Right renal pelvis (tissue), 4 donors: Measurements from ENCODE around the gene TARBP1. TPM values are rescaled to one million over a fixed set of nuclear protein-coding genes. Genes with fewer than 3 reads are reported as not detected.
"Not testable (repeated sequence)": the region's sequence is repeated elsewhere in the genome, so short reads cannot be mapped to it uniquely, and the experiment has no call there.

Source experiments
- DNase-seq, 4 donors: peaks; one replicate each; pipeline ENCODE4 v3.0.0-alpha.2; 2013; ENCODE audit warnings: low read depth in 4 of 4, low spot score in 3 of 4, missing footprints in 1 of 4
- polyA plus RNA-seq, 4 donors: library from polyadenylated mRNA; unstranded; fragments of 120-200 nt; gene quantifications; one replicate each; pipeline ENCODE4 v1.2.1, GENCODE V29; 2013; ENCODE audit not compliant: insufficient read length in 4 of 4

Gene TARBP1
- polyA plus RNA-seq, 4 donors = 44.3 to 64.1 (median 50.4) TPM

- no peak for DNase-seq
Observed at GRCh38 chr1:234504969-234505768, 26.2 kb upstream of the TARBP1 start.

GRCh38 chr1:234504251-234504650 is 25.3 kb upstream of the TARBP1 start:
- DNase-seq = not testable (repeated sequence)

- no peak for DNase-seq
Observed at GRCh38 chr1:234503193-234504050, 24.4 kb upstream of the TARBP1 start.

DNA sequence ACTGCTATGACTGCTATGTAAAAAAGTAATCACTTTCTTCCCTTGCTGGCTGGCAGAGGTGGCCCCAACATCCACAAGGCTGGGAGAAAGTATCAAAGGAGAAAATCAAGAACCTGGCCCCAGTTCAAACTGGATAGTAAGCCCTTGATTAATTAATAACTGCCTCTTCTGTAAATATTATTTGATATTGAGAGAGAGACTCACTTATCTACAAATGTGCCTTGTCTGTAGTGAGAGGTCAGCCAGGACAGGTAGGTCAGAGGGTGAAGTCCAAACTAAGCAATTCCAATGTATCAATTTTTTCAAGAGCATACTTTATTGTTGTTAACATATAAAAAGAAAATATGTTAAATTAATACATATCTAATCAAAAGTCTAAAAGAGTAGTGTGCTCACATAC is 23.8 kb upstream of the TARBP1 start:
- DNase-seq = no peak

- DNase-seq = no peak
Observed at GRCh38 chr1:234500269-234500668, 21.3 kb upstream of the TARBP1 start.

GRCh38 chr1:234499943-234500245 is 20.9 kb upstream of the TARBP1 start:
- no peak for DNase-seq

DNA sequence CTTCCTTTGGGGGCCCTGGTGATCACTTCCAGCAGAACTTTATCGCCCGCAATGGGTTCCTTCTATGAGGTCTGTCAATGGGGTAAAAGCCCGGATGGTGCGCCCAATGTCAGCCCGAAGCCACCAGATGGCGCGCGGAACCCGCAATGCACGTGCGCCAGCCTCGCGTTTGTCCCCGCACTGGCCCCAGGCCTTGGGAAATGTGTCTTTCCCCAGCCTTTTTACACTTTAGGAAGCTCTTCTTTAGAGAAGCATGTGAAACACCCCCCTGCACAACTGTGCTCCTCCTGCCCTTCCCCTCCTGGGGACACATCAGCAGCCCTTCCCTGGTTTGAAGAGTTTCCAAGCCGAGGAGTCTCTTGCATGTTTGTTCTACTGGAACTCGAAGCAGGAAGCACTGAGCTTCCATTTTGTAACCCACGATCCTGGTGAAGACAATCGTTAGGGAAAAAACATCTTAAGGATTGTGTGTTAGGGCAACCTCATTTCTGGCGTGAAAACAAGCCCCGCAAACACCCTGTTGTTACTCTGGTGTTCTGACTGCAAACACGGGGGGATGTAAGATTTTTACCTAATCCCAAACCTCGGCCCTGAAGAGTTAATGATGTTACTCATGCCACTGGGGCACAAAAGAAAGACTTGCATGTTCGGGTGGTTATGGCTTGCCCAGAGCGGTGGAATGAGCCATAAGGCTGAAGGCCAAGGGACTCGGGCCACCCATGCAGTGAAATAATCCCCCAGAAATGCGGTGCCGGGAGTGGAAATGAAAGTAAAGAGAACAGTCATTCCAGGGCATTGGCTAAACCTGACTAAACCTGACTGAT is 20.4 kb upstream of the TARBP1 start:
- peak; percentile 74 to 81 (median 78) for DNase-seq

DNA sequence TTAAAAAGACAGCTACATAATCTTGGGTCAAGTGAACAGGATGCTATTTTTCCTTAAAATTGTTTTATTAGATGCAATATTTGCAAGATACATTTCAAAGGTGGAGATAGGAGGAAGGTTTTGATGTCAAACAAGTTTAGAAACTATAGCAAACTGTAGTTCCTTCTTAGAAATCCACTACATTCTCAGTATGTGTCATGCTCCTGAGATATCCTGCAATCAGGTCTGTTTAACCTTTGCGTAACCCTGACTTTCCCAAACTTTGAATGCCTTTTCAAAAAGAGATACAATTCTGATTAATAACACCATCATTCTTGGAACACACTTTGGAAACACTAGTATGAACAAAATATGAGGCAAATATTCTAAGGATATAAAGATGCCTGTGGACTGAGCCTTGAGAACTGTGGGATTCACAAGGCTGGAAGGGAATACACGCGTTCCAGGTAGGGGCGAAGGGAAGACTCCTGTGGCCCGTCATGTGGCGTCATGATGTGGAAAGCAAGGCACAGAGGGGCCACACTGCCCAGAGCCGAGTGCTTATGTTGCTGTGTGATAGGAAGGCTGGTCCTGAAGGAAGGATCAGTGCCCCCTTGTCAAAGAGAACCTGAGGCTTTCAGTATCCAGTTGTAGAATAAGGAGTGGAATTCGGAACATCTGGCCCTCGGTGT is 19.6 kb upstream of the TARBP1 start:
- no peak for DNase-seq

GRCh38 chr1:234497589-234497988 is 18.6 kb upstream of the TARBP1 start:
- no peak for DNase-seq

- no peak for DNase-seq
Observed at GRCh38 chr1:234495231-234495990, 16.4 kb upstream of the TARBP1 start.

GRCh38 chr1:234494049-234494448 is 15.1 kb upstream of the TARBP1 start:
- DNase-seq = no peak

- no peak for DNase-seq
Observed at GRCh38 chr1:234490793-234491479, 12.0 kb upstream of the TARBP1 start.

- DNase-seq = no peak
Observed at GRCh38 chr1:234489698-234490077, 10.7 kb upstream of the TARBP1 start.

DNA sequence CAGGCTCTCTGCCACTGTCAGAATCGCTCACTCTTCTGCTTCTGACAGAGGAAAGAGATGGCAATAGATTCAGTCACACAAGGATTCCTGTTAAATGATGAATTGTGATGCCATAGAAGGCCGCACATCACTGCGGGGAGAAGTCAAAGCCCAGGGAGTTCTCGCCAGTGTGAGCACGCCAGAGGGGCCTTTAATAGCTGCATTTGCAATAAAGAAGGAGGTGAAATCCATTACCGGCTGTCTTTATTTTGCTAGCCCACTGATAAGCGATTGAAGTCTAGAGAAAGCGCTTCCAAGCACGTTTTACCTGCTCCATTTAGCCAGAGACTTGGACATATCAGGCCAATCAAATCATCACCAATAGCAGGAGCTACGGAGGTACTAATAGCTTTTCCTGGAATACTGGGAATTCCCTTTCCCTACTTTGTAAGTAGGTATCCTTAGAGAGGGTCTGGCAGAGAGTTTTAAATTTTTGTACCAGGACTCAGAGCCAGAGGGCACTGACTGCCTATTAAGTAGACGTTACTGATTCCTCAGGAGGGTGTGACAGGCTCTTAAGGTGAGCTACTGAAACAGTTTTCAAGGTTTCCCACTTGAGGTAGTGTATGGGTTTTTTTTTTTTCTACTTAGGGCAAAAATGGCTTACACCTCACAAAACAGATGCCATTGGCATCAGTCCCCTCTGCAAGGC is 10.2 kb upstream of the TARBP1 start:
- DNase-seq = no peak

- DNase-seq = no peak
Observed at GRCh38 chr1:234488054-234489006, 9.4 kb upstream of the TARBP1 start.

GRCh38 chr1:234486858-234487840 is 8.2 kb upstream of the TARBP1 start:
- DNase-seq = peak in 2 of 4 donors; percentile 48 to 59
